ENCODE measurements around the gene TMEM106B.

TMEM106B gene

GRCh38 chr7:12250232-12250631 is 39.1 kb downstream of the TMEM106B start:
- Histone ChIP-seq H3K4me1 (ENCODE audit: control insufficient read depth, insufficient read depth, low read length) (no peaks in the 10 kb centered on the region), H3K27ac (ENCODE audit: low read length) (no peak overlapping the region), H3K4me3 (ENCODE audit: low read length) (no peak overlapping the region), H3K36me3 (ENCODE audit: control insufficient read depth, insufficient read depth, low read length) (no peaks in the 10 kb centered on the region), H3K27me3 (ENCODE audit: control insufficient read depth, insufficient read depth, low read length) (no peaks in the 10 kb centered on the region), H3K9me3 (ENCODE audit: control insufficient read depth, insufficient read depth, low read length) (no peaks in the 10 kb centered on the region; the same call in 1 of the 2 replicates)
- DNase-seq (ENCODE audit: low read depth, low spot score) = no peak

GRCh38 chr7:12256090-12256489 is 45.0 kb downstream of the TMEM106B start:
- H3K4me1 ChIP-seq (ENCODE audit: control insufficient read depth, insufficient read depth, low read length) = no peaks in the 10 kb centered on the region
- DNase-seq (ENCODE audit: low read depth, low spot score) = no peak
- no peak overlapping the region for H3K27ac ChIP-seq (ENCODE audit: low read length)
- no peak overlapping the region for H3K4me3 ChIP-seq (ENCODE audit: low read length)
- WGBS (ENCODE audit: insufficient coverage, insufficient read length) = no CpG with 5 or more reads among the region's 2 CpGs
- no peaks in the 10 kb centered on the region for H3K36me3 ChIP-seq (ENCODE audit: control insufficient read depth, insufficient read depth, low read length)
- no peaks in the 10 kb centered on the region for H3K27me3 ChIP-seq (ENCODE audit: control insufficient read depth, insufficient read depth, low read length)
- no peaks in the 10 kb centered on the region for H3K9me3 ChIP-seq (ENCODE audit: control insufficient read depth, insufficient read depth, low read length)

- Histone ChIP-seq H3K36me3 (ENCODE audit: control insufficient read depth, insufficient read depth, low read length) (no peaks in the 10 kb centered on the region), H3K9me3 (ENCODE audit: control insufficient read depth, insufficient read depth, low read length) (no peaks in the 10 kb centered on the region), H3K27me3 (ENCODE audit: control insufficient read depth, insufficient read depth, low read length) (no peaks in the 10 kb centered on the region), H3K4me3 (ENCODE audit: low read length) (no peak overlapping the region), H3K27ac (ENCODE audit: low read length) (no peak overlapping the region), H3K4me1 (ENCODE audit: control insufficient read depth, insufficient read depth, low read length) (no peaks in the 10 kb centered on the region)
- WGBS (ENCODE audit: insufficient coverage, insufficient read length) = no CpG with 5 or more reads among the region's 2 CpGs
- DNase-seq (ENCODE audit: low read depth, low spot score) = no peak
These were observed 46.5 kb downstream of the TMEM106B start for GRCh38 chr7:12257582-12257981.

- no peaks in the 10 kb centered on the region for H3K9me3 ChIP-seq (ENCODE audit: control insufficient read depth, insufficient read depth, low read length)
- WGBS (ENCODE audit: insufficient coverage, insufficient read length) = 100% methylated on average over 2 of the region's 4 CpGs
- no peak for DNase-seq (ENCODE audit: low read depth, low spot score)
- H3K27ac ChIP-seq (ENCODE audit: low read length) = no peak overlapping the region
- no peaks in the 10 kb centered on the region for H3K4me1 ChIP-seq (ENCODE audit: control insufficient read depth, insufficient read depth, low read length)
- no peak overlapping the region for H3K4me3 ChIP-seq (ENCODE audit: low read length)
- H3K27me3 ChIP-seq (ENCODE audit: control insufficient read depth, insufficient read depth, low read length) = no peaks in the 10 kb centered on the region
- H3K36me3 ChIP-seq (ENCODE audit: control insufficient read depth, insufficient read depth, low read length) = no peaks in the 10 kb centered on the region
These were observed 47.0 kb downstream of the TMEM106B start for GRCh38 chr7:12258074-12258473.

- no CpG with 5 or more reads among the region's 1 CpG for WGBS (ENCODE audit: insufficient coverage, insufficient read length)
- H3K9me3 ChIP-seq (ENCODE audit: control insufficient read depth, insufficient read depth, low read length) = no peaks in the 10 kb centered on the region
- H3K27ac ChIP-seq (ENCODE audit: low read length) = no peak overlapping the region
- no peaks in the 10 kb centered on the region for H3K27me3 ChIP-seq (ENCODE audit: control insufficient read depth, insufficient read depth, low read length)
- DNase-seq (ENCODE audit: low read depth, low spot score) = no peak
- H3K4me1 ChIP-seq (ENCODE audit: control insufficient read depth, insufficient read depth, low read length) = no peaks in the 10 kb centered on the region
- no peaks in the 10 kb centered on the region for H3K36me3 ChIP-seq (ENCODE audit: control insufficient read depth, insufficient read depth, low read length)
- H3K4me3 ChIP-seq (ENCODE audit: low read length) = no peak overlapping the region
These were observed 56.4 kb downstream of the TMEM106B start for GRCh38 chr7:12267542-12267941.

- Histone ChIP-seq H3K9me3 (ENCODE audit: control insufficient read depth, insufficient read depth, low read length) (no peaks in the 10 kb centered on the region), H3K4me3 (ENCODE audit: low read length) (no peak overlapping the region; the same call in 1 of the 2 replicates), H3K27me3 (ENCODE audit: control insufficient read depth, insufficient read depth, low read length) (no peaks in the 10 kb centered on the region), H3K36me3 (ENCODE audit: control insufficient read depth, insufficient read depth, low read length) (no peaks in the 10 kb centered on the region), H3K4me1 (ENCODE audit: control insufficient read depth, insufficient read depth, low read length) (no peaks in the 10 kb centered on the region), H3K27ac (ENCODE audit: low read length) (no peak overlapping the region)
- no peak for DNase-seq (ENCODE audit: low read depth, low spot score)
- no CpG with 5 or more reads among the region's 9 CpGs for WGBS (ENCODE audit: insufficient coverage, insufficient read length)
These were observed 58.2 kb downstream of the TMEM106B start for GRCh38 chr7:12269100-12269895.

- Histone ChIP-seq H3K4me1 (ENCODE audit: control insufficient read depth, insufficient read depth, low read length) (no peaks in the 10 kb centered on the region), H3K9me3 (ENCODE audit: control insufficient read depth, insufficient read depth, low read length) (no peaks in the 10 kb centered on the region), H3K4me3 (ENCODE audit: low read length) (no peak overlapping the region), H3K27ac (ENCODE audit: low read length) (no peak overlapping the region), H3K27me3 (ENCODE audit: control insufficient read depth, insufficient read depth, low read length) (no peaks in the 10 kb centered on the region), H3K36me3 (ENCODE audit: control insufficient read depth, insufficient read depth, low read length) (no peaks in the 10 kb centered on the region)
- no CpG with 5 or more reads among the region's 1 CpG for WGBS (ENCODE audit: insufficient coverage, insufficient read length)
- DNase-seq (ENCODE audit: low read depth, low spot score) = no peak
These were observed 69.9 kb downstream of the TMEM106B start for GRCh38 chr7:12281038-12281437.

- H3K4me1 ChIP-seq (ENCODE audit: control insufficient read depth, insufficient read depth, low read length) = no peaks in the 10 kb centered on the region
- no peak for DNase-seq (ENCODE audit: low read depth, low spot score)
- no peaks in the 10 kb centered on the region for H3K36me3 ChIP-seq (ENCODE audit: control insufficient read depth, insufficient read depth, low read length)
- H3K27ac ChIP-seq (ENCODE audit: low read length) = no peak overlapping the region
- no peaks in the 10 kb centered on the region for H3K9me3 ChIP-seq (ENCODE audit: control insufficient read depth, insufficient read depth, low read length)
- H3K4me3 ChIP-seq (ENCODE audit: low read length) = no peak overlapping the region
- no peaks in the 10 kb centered on the region for H3K27me3 ChIP-seq (ENCODE audit: control insufficient read depth, insufficient read depth, low read length)
- no CpG with 5 or more reads among the region's 1 CpG for WGBS (ENCODE audit: insufficient coverage, insufficient read length)
These were observed 76.8 kb downstream of the TMEM106B start for GRCh38 chr7:12287901-12288300.

- WGBS (ENCODE audit: insufficient coverage, insufficient read length) = no CpG with 5 or more reads among the region's 6 CpGs
- DNase-seq (ENCODE audit: low read depth, low spot score) = no peak
- Histone ChIP-seq H3K27me3 (ENCODE audit: control insufficient read depth, insufficient read depth, low read length) (no peaks in the 10 kb centered on the region), H3K4me1 (ENCODE audit: control insufficient read depth, insufficient read depth, low read length) (no peaks in the 10 kb centered on the region), H3K36me3 (ENCODE audit: control insufficient read depth, insufficient read depth, low read length) (no peaks in the 10 kb centered on the region), H3K4me3 (ENCODE audit: low read length) (no peak overlapping the region), H3K27ac (ENCODE audit: low read length) (no peak overlapping the region), H3K9me3 (ENCODE audit: control insufficient read depth, insufficient read depth, low read length) (no peaks in the 10 kb centered on the region)
These were observed 78.9 kb downstream of the TMEM106B start for GRCh38 chr7:12289996-12290395.

GRCh38 chr7:12290761-12291160 is 79.7 kb downstream of the TMEM106B start:
- no CpG with 5 or more reads among the region's 1 CpG for WGBS (ENCODE audit: insufficient coverage, insufficient read length)

GRCh38 chr7:12291870-12292269 is 80.8 kb downstream of the TMEM106B start:
- Histone ChIP-seq H3K36me3 (ENCODE audit: control insufficient read depth, insufficient read depth, low read length) (no peaks in the 10 kb centered on the region), H3K27ac (ENCODE audit: low read length) (no peak overlapping the region), H3K9me3 (ENCODE audit: control insufficient read depth, insufficient read depth, low read length) (no peaks in the 10 kb centered on the region), H3K4me1 (ENCODE audit: control insufficient read depth, insufficient read depth, low read length) (no peaks in the 10 kb centered on the region), H3K4me3 (ENCODE audit: low read length) (no peak overlapping the region), H3K27me3 (ENCODE audit: control insufficient read depth, insufficient read depth, low read length) (no peaks in the 10 kb centered on the region)
- DNase-seq (ENCODE audit: low read depth, low spot score) = no peak
- no CpG with 5 or more reads among the region's 1 CpG for WGBS (ENCODE audit: insufficient coverage, insufficient read length)

More at GRCh38 chr7:12290761-12291160, 79.7 kb downstream of the TMEM106B start:
- Histone ChIP-seq H3K9me3 (ENCODE audit: control insufficient read depth, insufficient read depth, low read length) (no peaks in the 10 kb centered on the region), H3K27ac (ENCODE audit: low read length) (no peak overlapping the region), H3K36me3 (ENCODE audit: control insufficient read depth, insufficient read depth, low read length) (no peaks in the 10 kb centered on the region), H3K4me1 (ENCODE audit: control insufficient read depth, insufficient read depth, low read length) (no peaks in the 10 kb centered on the region), H3K27me3 (ENCODE audit: control insufficient read depth, insufficient read depth, low read length) (no peaks in the 10 kb centered on the region), H3K4me3 (ENCODE audit: low read length) (no peak overlapping the region)
- no peak for DNase-seq (ENCODE audit: low read depth, low spot score)
